ENCODE data around the gene PHF14.

DNA sequence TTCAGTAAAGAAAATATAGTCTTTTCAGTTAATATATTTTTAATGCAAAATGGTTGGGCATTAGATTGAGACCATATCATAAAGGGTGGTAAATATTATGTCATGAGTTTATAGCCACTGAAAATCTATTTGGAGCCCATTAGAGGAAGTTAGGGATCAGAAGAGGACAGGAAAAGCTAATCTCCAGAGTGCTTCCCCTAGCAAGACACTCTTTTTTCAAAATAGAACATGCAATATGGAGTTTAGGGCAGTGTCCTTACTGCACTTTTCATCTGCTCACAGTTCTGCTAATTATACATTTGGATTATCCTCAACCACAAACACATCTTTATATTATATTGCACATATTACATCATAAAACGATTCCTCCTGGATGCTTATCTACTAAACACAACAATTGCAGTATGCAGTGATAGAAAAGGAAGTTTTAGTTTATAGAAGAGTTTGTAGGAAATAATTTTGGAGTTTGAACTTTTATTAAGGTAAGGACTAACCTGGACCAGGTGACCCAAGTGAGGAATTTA is 159.8 kb downstream of the PHF14 start:
- TF ChIP-seq POLR2A (IDR thresholded peaks at IDR 0.05): no peak
- TF ChIP-seq, protein P1, sequence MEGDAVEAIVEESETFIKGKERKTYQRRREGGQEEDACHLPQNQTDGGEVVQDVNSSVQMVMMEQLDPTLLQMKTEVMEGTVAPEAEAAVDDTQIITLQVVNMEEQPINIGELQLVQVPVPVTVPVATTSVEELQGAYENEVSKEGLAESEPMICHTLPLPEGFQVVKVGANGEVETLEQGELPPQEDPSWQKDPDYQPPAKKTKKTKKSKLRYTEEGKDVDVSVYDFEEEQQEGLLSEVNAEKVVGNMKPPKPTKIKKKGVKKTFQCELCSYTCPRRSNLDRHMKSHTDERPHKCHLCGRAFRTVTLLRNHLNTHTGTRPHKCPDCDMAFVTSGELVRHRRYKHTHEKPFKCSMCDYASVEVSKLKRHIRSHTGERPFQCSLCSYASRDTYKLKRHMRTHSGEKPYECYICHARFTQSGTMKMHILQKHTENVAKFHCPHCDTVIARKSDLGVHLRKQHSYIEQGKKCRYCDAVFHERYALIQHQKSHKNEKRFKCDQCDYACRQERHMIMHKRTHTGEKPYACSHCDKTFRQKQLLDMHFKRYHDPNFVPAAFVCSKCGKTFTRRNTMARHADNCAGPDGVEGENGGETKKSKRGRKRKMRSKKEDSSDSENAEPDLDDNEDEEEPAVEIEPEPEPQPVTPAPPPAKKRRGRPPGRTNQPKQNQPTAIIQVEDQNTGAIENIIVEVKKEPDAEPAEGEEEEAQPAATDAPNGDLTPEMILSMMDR (IDR thresholded peaks at IDR 0.05): no peak
